ENCODE results near the gene SPEF1. TPM values are rescaled to one million over a fixed set of nuclear protein-coding genes. Genes with fewer than 3 reads are reported as not detected.

SPEF1 gene
- total and polyA plus RNA-seq, 2 of the 4 experiments (the other 2 are of a cell fraction): 0.15 TPM; not detected in 1

- no peak for TF ChIP-seq ELK1 (IDR thresholded peaks at IDR 0.05; ENCODE audit: borderline replicate concordance, low read depth, low read length)
These were observed 3.3 kb downstream of the SPEF1 start (continued) for GRCh38 chr20:3777716-3778629.

- Histone ChIP-seq H3K36me3 (ENCODE audit: control insufficient read depth, insufficient read depth, low read length) (no peaks in the 10 kb centered on the region), H3K4me2 (ENCODE audit: low read depth, low read length) (peak overlapping the region; percentile 85), H3K4me3 (ENCODE audit: insufficient read depth, low read depth, low read length) (peak overlapping the region; percentile 39), H3K9me1 (ENCODE audit: insufficient read depth, low read length) (peaks cover 7% of the 10 kb centered on the region; the same call in 1 of the 2 replicates), H3K23ac (ENCODE audit: low read depth, low read length) (0 out of 2 replicates have a peak overlapping the region, but pooled peaks have one; percentile 21), H4K91ac (ENCODE audit: insufficient read depth, low read depth, low read length) (peak overlapping the region; percentile 16; the same call in 1 of the 2 replicates), H2BK15ac (ENCODE audit: low read depth, low read length) (no peak overlapping the region; the same call in 2 of the 3 replicates), H3K27ac (ENCODE audit: insufficient read depth, low read length) (no peak overlapping the region), H4K5ac (ENCODE audit: low read depth, low read length) (peak overlapping the region; percentile 64), H2AK5ac (ENCODE audit: low read depth, low read length) (peak overlapping the region; percentile 54; the same call in 1 of the 2 replicates), H3K9ac (ENCODE audit: low read depth, low read length) (peak overlapping the region; percentile 60; the same call in 1 of the 2 replicates), H3K27me3 (ENCODE audit: control insufficient read depth, insufficient read depth, low read length) (peaks cover 9% of the 10 kb centered on the region; the same call in 1 of the 2 replicates), H3K4me1 (ENCODE audit: control insufficient read depth, insufficient read depth, low read length) (peaks cover 4% of the 10 kb centered on the region; the same call in 1 of the 2 replicates), H3K79me1 (ENCODE audit: low read depth in 1 of 2, low read length in 2 of 2) (peaks cover 2 to 6% of the 10 kb centered on the region in 2 experiments; a peak in 2 of 4 replicates), H2AK9ac (replicated peaks; ENCODE audit: low read depth, low read length, poor library complexity) (peak overlapping the region; percentile 93), H2BK20ac (ENCODE audit: low read depth, low read length) (no peak overlapping the region), H3K56ac (ENCODE audit: extremely low read depth, insufficient read depth, low read length) (no peak overlapping the region), H2AFZ (replicated peaks; ENCODE audit: low read length, poor library complexity) (peak overlapping the region; percentile 99), H3K14ac (replicated peaks; ENCODE audit: low read depth, low read length) (peak overlapping the region; percentile 69), H3K18ac (ENCODE audit: low read depth, low read length) (no peak overlapping the region), H4K20me1 (ENCODE audit: insufficient read depth, low read length) (peaks cover 12% of the 10 kb centered on the region), H3K9me3 (ENCODE audit: control insufficient read depth, insufficient read depth, low read length) (no peaks in the 10 kb centered on the region), H3K4ac (ENCODE audit: low read depth, low read length) (peak overlapping the region; percentile 72), H4K8ac (ENCODE audit: low read depth in 2 of 2, low read length in 2 of 2) (peak overlapping the region; percentile 42 to 79; a peak in 1 of 4 replicates), H2BK5ac (ENCODE audit: low read depth, low read length, poor library complexity, severe bottlenecking) (no peak overlapping the region), H2BK120ac (ENCODE audit: low read depth, low read length) (peak overlapping the region; percentile 48)
- intact Hi-C loops (cut with micrococcal nuclease): no loop called here
- in situ Hi-C loops (cut with MboI; ENCODE audit: low sequenced_read_pairs): no loop called here
- ATAC-seq (ENCODE audit: low read depth): no peak
- dilution Hi-C loops (cut with HindIII; ENCODE audit: low sequenced_read_pairs, unreplicated experiment): no loop called here
- BruUV-seq (replicated peaks): no TSS peak
- CTCF ChIA-PET: no interaction called here
- WGBS, 2 experiments (ENCODE audit: extremely low coverage in 2 of 2, insufficient read length in 1 of 2): 51% methylated on average over 5 of the region's 16 CpGs; no CpG with 5 or more reads in 1 of the 2 experiments
- no peak for DNase-seq
- POLR2A ChIA-PET (ENCODE audit: unreplicated experiment): no interaction called here
- TF ChIP-seq MAFK (IDR thresholded peaks at IDR 0.05; ENCODE audit: low read depth, low read length): no peak
- TF ChIP-seq RCOR1 (IDR thresholded peaks at IDR 0.05; ENCODE audit: insufficient replicate concordance, low read length): no peak
- TF ChIP-seq RAD21 (IDR thresholded peaks at IDR 0.05; ENCODE audit: low read length): no peak
- no peak for TF ChIP-seq POLR2A (IDR thresholded peaks at IDR 0.05; ENCODE audit: low read depth, low read length)
- TF ChIP-seq USF2 (IDR thresholded peaks at IDR 0.05; ENCODE audit: low read depth, low read length): no peak
- TF ChIP-seq MXI1 (IDR thresholded peaks at IDR 0.05; ENCODE audit: borderline replicate concordance, low read depth, low read length): no peak
- no peak for TF ChIP-seq ELK1 (IDR thresholded peaks at IDR 0.05; ENCODE audit: borderline replicate concordance, low read depth, low read length)
- no peak for TF ChIP-seq CHD1 (IDR thresholded peaks at IDR 0.05; ENCODE audit: low read depth, low read length)
- TF ChIP-seq MAZ (IDR thresholded peaks at IDR 0.05; ENCODE audit: borderline replicate concordance, low read depth, low read length): no peak
These were observed 3.9 kb downstream of the SPEF1 start for GRCh38 chr20:3777381-3777715.

Data from IMR-90 (cell line).